Activated CD8-positive, alpha-beta memory T cell treated with anti-CD3 and anti-CD28 coated beads for 4 hours (primary cell): ENCODE data around the gene TSEN2.
"Not testable (repeated sequence)": the region's sequence is repeated elsewhere in the genome, so short reads cannot be mapped to it uniquely, and the experiment has no call there.

Source experiments
- DNase-seq, 2 donors: peaks; one replicate each; pipeline ENCODE4 v3.0.0-alpha.2; 2020; ENCODE audit warnings: low read depth in 2 of 2

Gene TSEN2

GRCh38 chr3:12452361-12453330, 31.6 kb upstream of the TSEN2 start:
- DNase-seq, result no peak

GRCh38 chr3:12454076-12454815, 30.0 kb upstream of the TSEN2 start:
- DNase-seq, result no peak

GRCh38 chr3:12454816-12455121, 29.5 kb upstream of the TSEN2 start:
- no peak for DNase-seq

- no peak for DNase-seq
Measured at GRCh38 chr3:12455740-12456139, 28.5 kb upstream of the TSEN2 start.

- DNase-seq, result no peak
Measured at GRCh38 chr3:12456441-12456840, 27.8 kb upstream of the TSEN2 start.

- not testable (repeated sequence) for DNase-seq
Measured at GRCh38 chr3:12457380-12457779, 26.9 kb upstream of the TSEN2 start.

GRCh38 chr3:12458901-12459300, 25.4 kb upstream of the TSEN2 start:
- DNase-seq, result no peak

GRCh38 chr3:12460127-12460526, 24.2 kb upstream of the TSEN2 start:
- no peak for DNase-seq

- DNase-seq, result no peak
Measured at GRCh38 chr3:12461097-12461649, 23.1 kb upstream of the TSEN2 start.

GRCh38 chr3:12462159-12462947, 21.9 kb upstream of the TSEN2 start:
- DNase-seq, result no peak

- no peak for DNase-seq
Measured at GRCh38 chr3:12463686-12464085, 20.6 kb upstream of the TSEN2 start.

GRCh38 chr3:12464181-12464580, 20.1 kb upstream of the TSEN2 start:
- DNase-seq, result no peak

GRCh38 chr3:12465151-12465835, 19.0 kb upstream of the TSEN2 start:
- no peak for DNase-seq

GRCh38 chr3:12465836-12466225, 18.4 kb upstream of the TSEN2 start:
- DNase-seq, result no peak

- no peak for DNase-seq
Measured at GRCh38 chr3:12467746-12468145, 16.5 kb upstream of the TSEN2 start.

GRCh38 chr3:12468276-12468675, 16.0 kb upstream of the TSEN2 start:
- DNase-seq, result no peak

- DNase-seq, result no peak
Measured at GRCh38 chr3:12468757-12469156, 15.5 kb upstream of the TSEN2 start.

GRCh38 chr3:12469222-12469621, 15.1 kb upstream of the TSEN2 start:
- DNase-seq, result not testable (repeated sequence)

GRCh38 chr3:12470111-12470510, 14.2 kb upstream of the TSEN2 start:
- DNase-seq, result no peak

- no peak for DNase-seq
Measured at GRCh38 chr3:12470680-12471079, 13.6 kb upstream of the TSEN2 start.

GRCh38 chr3:12471241-12471640, 13.0 kb upstream of the TSEN2 start:
- peak in 1 of 2 donors; percentile 38 for DNase-seq
